H1 (cell line): ENCODE data around the gene TNS1. TPM values are rescaled to one million over a fixed set of nuclear protein-coding genes. Genes with fewer than 3 reads are reported as not detected.

Source experiments
- CTCF ChIA-PET: fragments of 300-600 bp; sonication (Branson Sonifier 250); formaldehyde crosslinking; loops from one replicate; lab custom pipeline; 2021; ENCODE audit not compliant: partially characterized antibody; lab: Charles Lee
- POLR2A ChIA-PET: fragments of 300-600 bp; sonication (Branson Sonifier 250); formaldehyde crosslinking; loops from one replicate; lab custom pipeline; 2021; ENCODE audit warnings: inconsistent platforms; ENCODE audit not compliant: partially characterized antibody; lab: Charles Lee
- DNase-seq, 2 experiments: peaks; one replicate each; pipeline versions ENCODE4 v3.0.0 to v3.0.0-alpha.2; 2010 to 2022; ENCODE audit warnings: low spot score in 2 of 2, low read depth in 1 of 2, mixed read lengths in 1 of 2
- FAIRE-seq: peaks from 2 replicates; lab custom pipeline; 2011; peaks lifted over from hg19 to GRCh38; lab: Jason Lieb, UNC
- H2AFZ ChIP-seq: 2 replicates; pipeline ENCODE4 v1.8.1; 2012; ENCODE audit warnings: low read length, inconsistent platforms
- H2AK5ac ChIP-seq: 2 replicates; pipeline ENCODE4 v1.6.1; 2013; ENCODE audit warnings: low read depth, low read length
- H2BK120ac ChIP-seq: replicated peaks from 2 replicates; pipeline ENCODE3; 2013; ENCODE audit warnings: low read depth, low read length, inconsistent platforms
- H2BK12ac ChIP-seq: 2 replicates; pipeline ENCODE4 v1.6.1; 2013; ENCODE audit warnings: low read depth, low read length
- H2BK15ac ChIP-seq: 2 replicates; pipeline ENCODE4 v1.6.1; 2013; ENCODE audit warnings: low read length
- H2BK20ac ChIP-seq: 2 replicates; pipeline ENCODE4 v1.6.1; 2013; ENCODE audit warnings: low read length
- H2BK5ac ChIP-seq: 2 replicates; pipeline ENCODE4 v1.6.1; 2013; ENCODE audit warnings: low read depth, low read length
- H3K14ac ChIP-seq: 2 replicates; pipeline ENCODE4 v1.6.1; 2013; ENCODE audit warnings: inconsistent platforms; ENCODE audit not compliant: insufficient read length
- H3K18ac ChIP-seq: 2 replicates; pipeline ENCODE4 v1.6.1; 2013; ENCODE audit warnings: low read length; ENCODE audit errors: extremely low read depth
- H3K23ac ChIP-seq: 2 replicates; pipeline ENCODE4 v1.6.1; 2013; ENCODE audit warnings: inconsistent platforms; ENCODE audit not compliant: insufficient read length
- H3K23me2 ChIP-seq: 2 replicates; pipeline ENCODE4 v1.6.1; 2013; ENCODE audit warnings: low read depth, low read length
- H3K27ac ChIP-seq: 2 replicates; pipeline ENCODE4 v1.6.1; 2011; ENCODE audit warnings: low read depth, low read length, inconsistent platforms
- H3K27me3 ChIP-seq, 4 experiments: replicated peaks in 1 of 4; 1 replicate in 1 of 4; 2 replicates in 3 of 4; pipeline versions ENCODE4 v1.6.1 to v1.8.1; 2011 to 2013; ENCODE audit warnings: low read length in 3 of 4, mild to moderate bottlenecking in 3 of 4, inconsistent platforms in 2 of 4, mixed read lengths in 2 of 4, moderate library complexity in 1 of 4; ENCODE audit not compliant: control insufficient read depth in 3 of 4, insufficient read depth in 3 of 4; ENCODE audit errors: extremely low read depth in 1 of 4
- H3K36me3 ChIP-seq, 4 experiments: 2 replicates each; pipeline versions ENCODE4 v1.6.1 to v1.8.1; 2011 to 2013; ENCODE audit warnings: mild to moderate bottlenecking in 4 of 4, low read length in 3 of 4, moderate library complexity in 2 of 4, control low read depth in 1 of 4, inconsistent platforms in 1 of 4; ENCODE audit not compliant: insufficient read depth in 4 of 4, control insufficient read depth in 2 of 4
- H3K4ac ChIP-seq: replicated peaks from 2 replicates; pipeline ENCODE3; 2013; ENCODE audit warnings: low read length, low read depth, mixed read lengths, inconsistent platforms; ENCODE audit not compliant: insufficient read length
- H3K4me1 ChIP-seq, 4 experiments: replicated peaks in 1 of 4; 1 replicate in 1 of 4; 2 replicates in 3 of 4; pipeline versions ENCODE4 v1.6.1 to v1.8.1; 2011 to 2013; ENCODE audit warnings: low read length in 3 of 4, inconsistent platforms in 2 of 4, mixed read lengths in 1 of 4; ENCODE audit not compliant: insufficient read depth in 4 of 4, control insufficient read depth in 3 of 4
- H3K4me2 ChIP-seq, 2 experiments: 2 replicates each; pipeline versions ENCODE4 v1.6.1 to v1.8.1; 2011 to 2013; ENCODE audit warnings: low read depth in 2 of 2, low read length in 2 of 2, control low read depth in 1 of 2, inconsistent platforms in 1 of 2, mild to moderate bottlenecking in 1 of 2; ENCODE audit not compliant: insufficient read depth in 1 of 2
- H3K4me3 ChIP-seq, 4 experiments: fragments of 200-600, 300-600 bp in 1 of 4; sonication (generic), shearing (Covaris generic), sonication (Bioruptor Twin) in 1 of 4; 2 replicates each; pipeline versions ENCODE4 v1.5.1 to v1.8.1; 2011 to 2016; ENCODE audit warnings: low read length in 4 of 4, low read depth in 3 of 4, control low read depth in 2 of 4, inconsistent platforms in 2 of 4, mild to moderate bottlenecking in 2 of 4, mixed read lengths in 1 of 4, moderate library complexity in 1 of 4; ENCODE audit not compliant: insufficient read depth in 2 of 4; ENCODE audit errors: extremely low read depth in 1 of 4
- H3K56ac ChIP-seq: replicated peaks from 2 replicates; pipeline ENCODE3; 2013; ENCODE audit warnings: low read depth, mild to moderate bottlenecking, mixed read lengths, low read length, inconsistent platforms; ENCODE audit not compliant: insufficient read length
- H3K79me1 ChIP-seq: 2 replicates; pipeline ENCODE4 v1.6.1; 2013; ENCODE audit warnings: low read depth, low read length, control low read depth
- H3K79me2 ChIP-seq, 2 experiments: 2 replicates each; pipeline versions ENCODE4 v1.6.1 to v1.8.1; 2012 to 2013; ENCODE audit warnings: low read length in 2 of 2, mild to moderate bottlenecking in 2 of 2, inconsistent platforms in 1 of 2; ENCODE audit not compliant: insufficient read depth in 2 of 2, control insufficient read depth in 1 of 2
- H3K9ac ChIP-seq, 4 experiments: replicated peaks in 1 of 4; 1 replicate in 1 of 4; 2 replicates in 3 of 4; pipeline versions ENCODE4 v1.6.1 to v1.8.1; 2011 to 2013; ENCODE audit warnings: low read depth in 3 of 4, low read length in 3 of 4, control low read depth in 2 of 4, mild to moderate bottlenecking in 2 of 4, moderate library complexity in 2 of 4, inconsistent platforms in 1 of 4; ENCODE audit errors: extremely low read depth in 1 of 4
- H3K9me3 ChIP-seq, 2 experiments: 2 replicates each; pipeline versions ENCODE4 v1.6.1 to v1.8.1; 2012 to 2013; ENCODE audit warnings: mild to moderate bottlenecking in 2 of 2, moderate library complexity in 2 of 2, control low read depth in 1 of 2, inconsistent platforms in 1 of 2, low read depth in 1 of 2, low read length in 1 of 2, mixed read lengths in 1 of 2; ENCODE audit not compliant: insufficient read depth in 2 of 2
- H4K20me1 ChIP-seq, 2 experiments: replicated peaks in 1 of 2; 2 replicates each; pipeline versions ENCODE3 to v1.8.1; 2011 to 2013; ENCODE audit warnings: inconsistent platforms in 2 of 2, low read length in 2 of 2, mild to moderate bottlenecking in 1 of 2; ENCODE audit not compliant: insufficient read depth in 2 of 2, control insufficient read depth in 1 of 2
- H4K5ac ChIP-seq: 2 replicates; pipeline ENCODE4 v1.6.1; 2013; ENCODE audit warnings: low read length, low read depth, mixed read lengths, inconsistent platforms; ENCODE audit not compliant: insufficient read length
- H4K8ac ChIP-seq: 2 replicates; pipeline ENCODE4 v1.8.0; 2013; ENCODE audit warnings: mild to moderate bottlenecking, moderate library complexity, low read length, inconsistent platforms; ENCODE audit not compliant: insufficient read depth; ENCODE audit errors: extremely low read depth
- H4K91ac ChIP-seq: replicated peaks from 2 replicates; pipeline ENCODE3; 2013; ENCODE audit warnings: low read length, mixed read lengths, inconsistent platforms; ENCODE audit not compliant: insufficient read length
- CTBP2 ChIP-seq: IDR thresholded peaks from 2 replicates; pipeline ENCODE4 v1.7.0; 2011; ENCODE audit warnings: borderline replicate concordance, mild to moderate bottlenecking, moderate library complexity, mixed read lengths, low read length; ENCODE audit not compliant: insufficient read depth, insufficient read length
- WGBS, 2 experiments: shearing (Covaris generic) in 1 of 2; methylation state at CpG; one replicate each; pipeline versions ENCODE4 v1.1.6 to v1.1.7; 2013 to 2015; ENCODE audit warnings: low lambda C conversion rate in 2 of 2, mixed read lengths in 2 of 2, inconsistent platforms in 1 of 2, low coverage in 1 of 2, missing lambda C conversion rate in 1 of 2; ENCODE audit not compliant: insufficient replicate concordance in 2 of 2, insufficient coverage in 1 of 2, insufficient read length in 1 of 2; ENCODE audit errors: extremely low coverage in 1 of 2, missing lambda C conversion rate in 1 of 2; 5-methylcytosine and 5-hydroxymethylcytosine counted together
- polyA plus RNA-seq, 7 experiments: library from polyadenylated mRNA; depleted of rRNA in 3 of 7; stranded (reverse) in 5 of 7; unstranded in 2 of 7; fragments of >200 nt in 5 of 7; fragments of 200-250 nt in 2 of 7; gene quantifications; 1 replicate in 5 of 7; 2 replicates in 1 of 7; 4 replicates in 1 of 7; pipeline versions ENCODE4 v1.2.1 to v1.2.3, GENCODE V29; 2011 to 2013; ENCODE audit warnings: missing spikeins in 2 of 7, mixed read lengths in 2 of 7
- total RNA-seq: library from RNA; stranded (reverse); fragmentation: NEBNext Ultra II Directional; extraction: Animal tissue kit (Norgen Biotek cat#: 25700); gene quantifications from 2 replicates; pipeline ENCODE4 v1.2.1, GENCODE V29; 2021

TNS1 gene
- total and polyA plus RNA-seq, 2 of the 8 experiments (the other 6 are each of a cell fraction or from before 2014, with no cell fraction given), result 1.5 to 5.1 TPM

- no peak overlapping the region for H3K4me3 ChIP-seq
- no peak overlapping the region for H3K4me2 ChIP-seq
- H4K8ac ChIP-seq, result no peak overlapping the region
- H3K79me1 ChIP-seq, result no peaks in the 10 kb centered on the region
- no peak overlapping the region for H3K4ac ChIP-seq
- H3K9ac ChIP-seq, result no peak overlapping the region
- H3K9me3 ChIP-seq, result no peaks in the 10 kb centered on the region
- 0% methylated on average over 1 of the region's 1 CpG; no CpG with 5 or more reads in 1 of the 2 experiments for WGBS, 2 experiments
- ChIA-PET POLR2A (no interaction called here), CTCF (interaction anchor here (1.3 to 6.3 kb wide), 2 partner anchors 18 to 21 kb away, joined by 3 to 52 read pairs; no protein-coding TSS in a partner anchor)
- no peak overlapping the region for H2BK5ac ChIP-seq
- H3K14ac ChIP-seq, result no peak overlapping the region
- H2BK12ac ChIP-seq, result no peak overlapping the region
- H4K5ac ChIP-seq, result no peak overlapping the region
- no peak overlapping the region for H2BK120ac ChIP-seq
- no peak overlapping the region for H3K18ac ChIP-seq
- FAIRE-seq (no peak), DNase-seq (no peak)
- peaks cover 0 to 1% of the 10 kb centered on the region in 2 experiments for H4K20me1 ChIP-seq
- no peak overlapping the region for H2AK5ac ChIP-seq
- peaks cover 0 to 13% (median 8%) of the 10 kb centered on the region in 4 experiments; a peak in 6 of 7 replicates for H3K4me1 ChIP-seq
- no peak overlapping the region for H2BK15ac ChIP-seq
- no peaks in the 10 kb centered on the region for H3K36me3 ChIP-seq
- no peak overlapping the region for H3K56ac ChIP-seq
- H3K27me3 ChIP-seq, result no peaks in the 10 kb centered on the region
- no peak overlapping the region for H2BK20ac ChIP-seq
- H3K23me2 ChIP-seq, result no peaks in the 10 kb centered on the region; the same call in 1 of the 2 replicates
- TF ChIP-seq CTBP2, result no peak
- H2AFZ ChIP-seq, result no peak overlapping the region
- no peak overlapping the region for H4K91ac ChIP-seq
- no peak overlapping the region for H3K27ac ChIP-seq
- H3K79me2 ChIP-seq, result no peaks in the 10 kb centered on the region
- H3K23ac ChIP-seq, result no peak overlapping the region
Observed at GRCh38 chr2:217968023-217968422, 34.8 kb downstream of the TNS1 start.
